ENCODE measurements around the gene SLC1A1.
"Not testable (repeated sequence)": the region's sequence is repeated elsewhere in the genome, so short reads cannot be mapped to it uniquely, and the experiment has no call there.

The SLC1A1 gene

DNA sequence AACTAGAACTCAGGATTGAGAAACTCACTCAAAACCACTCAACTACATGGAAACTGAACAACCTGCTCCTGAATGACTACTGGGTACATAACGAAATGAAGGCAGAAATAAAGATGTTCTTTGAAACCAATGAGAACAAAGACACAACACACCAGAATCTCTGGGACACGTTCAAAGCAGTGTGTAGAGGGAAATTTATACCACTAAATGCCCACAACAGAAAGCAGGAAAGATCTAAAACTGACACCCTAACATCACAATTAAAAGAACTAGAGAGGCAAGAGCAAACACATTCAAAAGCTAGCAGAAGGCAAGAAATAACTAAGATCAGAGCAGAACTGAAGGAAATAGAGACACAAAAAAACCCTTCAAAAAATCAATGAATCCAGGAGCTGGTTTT lies 43.6 kb downstream of the SLC1A1 start:
- in situ Hi-C loops (cut with MboI; ENCODE audit: low pct_unique_long_range_greater_than_20kb, low sequenced_read_pairs); DNase-seq: not testable (repeated sequence)

GRCh38 chr9:4536196-4536595 lies 45.9 kb downstream of the SLC1A1 start:
- in situ Hi-C loops (cut with MboI; ENCODE audit: low pct_unique_long_range_greater_than_20kb, low sequenced_read_pairs); DNase-seq: not testable (repeated sequence)

DNA sequence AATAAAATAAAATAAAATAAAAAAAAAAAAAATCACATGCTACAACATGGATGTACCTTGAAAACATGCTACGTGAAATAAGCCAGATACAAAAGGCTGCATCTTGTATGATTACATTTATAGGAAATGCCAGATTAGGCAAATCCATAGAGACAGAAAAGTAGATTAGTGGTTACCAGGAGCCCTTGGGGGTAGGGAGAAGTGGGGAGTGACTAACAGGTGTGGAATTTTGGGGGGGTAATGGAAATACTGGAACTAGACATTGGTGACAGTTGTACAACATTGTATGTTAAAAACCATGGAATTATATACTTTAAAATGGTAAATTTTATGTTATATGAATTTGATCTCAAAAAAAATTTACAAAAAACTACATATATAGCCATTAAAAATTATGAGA lies 47.3 kb downstream of the SLC1A1 start:
- in situ Hi-C loops (cut with MboI; ENCODE audit: low pct_unique_long_range_greater_than_20kb, low sequenced_read_pairs): no loop called here
- DNase-seq: no peak

- in situ Hi-C loops (cut with MboI; ENCODE audit: low pct_unique_long_range_greater_than_20kb, low sequenced_read_pairs): no loop called here
- no peak for DNase-seq
Observed at GRCh38 chr9:4538107-4538506, 47.8 kb downstream of the SLC1A1 start.

DNA sequence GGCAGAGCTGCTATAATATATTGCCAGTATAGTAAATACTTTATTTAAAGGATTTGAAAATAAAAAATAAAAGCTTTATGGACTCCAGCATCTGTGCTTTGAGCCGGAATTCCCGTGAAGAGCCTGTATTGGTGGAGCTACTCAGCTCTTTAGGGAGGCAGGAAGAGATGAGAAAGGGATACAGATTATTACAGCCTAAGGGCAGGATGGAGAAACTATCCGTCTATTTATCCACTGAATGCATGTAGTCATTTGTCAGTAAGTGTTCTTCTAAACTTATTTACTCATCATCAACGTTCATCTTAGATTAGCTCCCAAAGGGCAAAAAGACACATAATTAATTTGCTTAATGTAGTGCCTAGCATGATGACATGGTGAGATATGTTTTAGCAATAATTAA lies 48.4 kb downstream of the SLC1A1 start:
- DNase-seq: no peak
- in situ Hi-C loops (cut with MboI; ENCODE audit: low pct_unique_long_range_greater_than_20kb, low sequenced_read_pairs): no loop called here

DNA sequence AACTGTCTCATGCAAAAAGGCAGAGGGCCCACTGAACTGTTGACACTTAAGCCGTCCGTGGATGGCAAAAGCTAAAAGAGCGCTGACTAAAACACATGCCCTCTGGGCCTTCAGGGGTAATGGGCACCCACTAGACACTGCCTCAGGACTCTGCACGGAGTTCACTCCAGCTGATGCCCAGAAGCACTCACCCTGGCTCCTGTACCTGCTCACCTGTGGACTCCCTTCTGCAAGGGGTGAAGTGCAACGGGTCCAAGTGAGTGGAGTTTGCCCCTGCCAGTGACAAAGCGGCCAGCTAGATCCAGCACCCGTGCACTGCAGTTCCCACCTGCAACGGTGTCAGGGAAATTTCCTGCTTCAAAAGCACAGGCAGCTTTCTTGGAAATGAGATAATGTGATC lies 50.2 kb downstream of the SLC1A1 start:
- in situ Hi-C loops (cut with MboI; ENCODE audit: low pct_unique_long_range_greater_than_20kb, low sequenced_read_pairs): no loop called here
- DNase-seq: no peak

DNA sequence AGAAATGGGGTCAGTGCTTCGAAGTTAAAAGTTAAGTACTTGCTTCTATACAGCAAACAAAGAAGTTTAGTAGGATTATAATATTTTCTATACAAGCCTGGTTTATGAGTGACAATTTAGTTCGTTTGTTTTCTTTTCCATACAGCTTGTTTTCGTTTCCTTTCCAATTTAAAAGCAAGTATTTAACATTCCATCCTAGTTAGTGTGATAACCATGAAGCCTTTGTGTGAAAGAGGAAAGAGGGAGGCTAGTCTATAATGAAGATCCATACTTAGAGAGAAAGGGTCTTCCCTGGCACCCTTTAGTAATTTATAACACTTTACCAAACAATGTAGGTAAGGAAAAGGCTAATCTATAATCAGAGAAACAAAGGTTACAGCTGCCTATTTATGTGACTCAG lies 51.0 kb downstream of the SLC1A1 start:
- no peak for DNase-seq
- in situ Hi-C loops (cut with MboI; ENCODE audit: low pct_unique_long_range_greater_than_20kb, low sequenced_read_pairs): no loop called here

DNA sequence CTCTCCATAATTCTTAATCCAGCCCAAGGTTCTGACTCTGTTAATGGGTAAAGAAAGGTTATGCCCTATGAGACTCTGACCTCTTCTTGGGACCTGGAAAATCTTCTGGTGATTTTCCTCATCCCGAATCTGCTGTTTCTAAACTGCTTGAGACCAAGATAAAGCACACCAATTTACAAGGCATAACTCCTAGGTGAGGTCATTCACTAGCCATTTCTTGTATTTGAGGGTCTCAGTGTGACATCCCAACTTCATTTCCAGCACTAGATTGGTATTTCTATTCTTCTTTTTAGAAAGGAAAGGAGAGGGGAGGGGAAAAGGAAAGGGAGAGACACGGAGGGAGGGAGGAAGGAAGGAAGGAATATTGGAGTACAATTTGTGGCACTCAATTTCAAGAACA lies 51.6 kb downstream of the SLC1A1 start:
- no peak for DNase-seq
- in situ Hi-C loops (cut with MboI; ENCODE audit: low pct_unique_long_range_greater_than_20kb, low sequenced_read_pairs): no loop called here

- in situ Hi-C loops (cut with MboI; ENCODE audit: low pct_unique_long_range_greater_than_20kb, low sequenced_read_pairs); DNase-seq: not testable (repeated sequence)
Observed at GRCh38 chr9:4544714-4545113, 54.4 kb downstream of the SLC1A1 start.

DNA sequence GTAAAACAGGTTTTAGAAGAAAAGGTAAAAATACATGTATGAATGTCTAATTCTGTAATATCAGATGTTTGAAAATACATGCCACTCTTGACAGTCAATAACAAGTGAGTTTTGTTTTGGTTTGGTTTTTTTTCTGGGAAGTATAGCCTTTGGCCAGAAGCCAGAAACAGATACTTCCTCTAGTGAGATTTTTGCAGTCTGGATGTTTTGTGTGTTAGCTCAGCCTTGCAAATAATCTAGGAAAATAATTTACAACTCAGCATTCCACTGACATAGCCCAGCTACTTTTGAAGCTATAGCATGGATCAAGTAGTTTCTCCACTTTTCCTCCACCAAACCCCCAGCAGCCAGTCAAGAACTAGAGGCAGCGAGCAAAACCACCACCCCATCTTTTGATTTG lies 56.7 kb downstream of the SLC1A1 start:
- in situ Hi-C loops (cut with MboI; ENCODE audit: low pct_unique_long_range_greater_than_20kb, low sequenced_read_pairs): no loop called here
- DNase-seq: peak; percentile 25

DNA sequence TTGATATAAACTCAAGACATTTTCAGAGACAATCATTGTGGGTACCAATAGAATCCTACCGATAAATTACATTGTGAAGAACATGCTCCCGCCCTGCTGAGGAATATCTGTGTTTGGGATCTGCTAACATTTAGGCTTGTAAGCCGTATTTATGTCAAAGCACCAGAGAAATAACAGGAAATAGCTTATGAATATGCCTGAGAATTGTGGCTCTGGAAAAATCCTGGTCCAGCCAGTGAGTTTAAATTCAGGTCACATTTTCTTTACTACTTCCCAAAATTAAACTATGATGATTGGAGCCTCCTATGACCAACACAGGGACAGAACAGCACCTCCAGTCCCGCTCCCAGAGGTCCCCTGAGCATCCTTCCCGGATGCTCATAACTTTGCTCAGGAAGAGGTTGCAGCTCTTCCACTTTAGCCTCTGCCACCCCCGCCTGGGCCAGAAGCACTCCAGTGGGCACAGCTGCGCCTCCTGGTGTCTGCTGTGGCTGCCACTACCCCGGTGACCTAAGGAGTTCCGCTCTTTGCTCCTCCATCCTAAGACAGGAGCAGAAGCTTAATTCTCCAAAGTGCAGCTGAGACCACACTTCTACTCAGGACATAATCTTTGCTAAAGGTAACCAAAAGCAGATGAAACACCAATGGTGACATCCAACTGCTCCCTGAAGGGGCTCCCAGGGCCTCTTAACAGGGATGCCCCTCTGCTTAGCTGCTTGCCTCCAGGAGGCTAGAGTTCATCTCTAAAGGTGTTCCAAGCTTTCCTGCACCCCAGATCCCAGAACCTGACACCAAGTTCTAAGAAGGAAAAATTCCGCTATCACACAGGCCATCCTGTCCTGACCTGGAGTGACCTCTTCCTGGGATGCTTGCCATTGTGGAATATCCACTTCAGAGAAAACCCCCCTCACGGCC lies 58.8 kb downstream of the SLC1A1 start:
- peak; percentile 5 for DNase-seq
- in situ Hi-C loops (cut with MboI; ENCODE audit: low pct_unique_long_range_greater_than_20kb, low sequenced_read_pairs): no loop called here

- in situ Hi-C loops (cut with MboI; ENCODE audit: low pct_unique_long_range_greater_than_20kb, low sequenced_read_pairs): no loop called here
Observed at GRCh38 chr9:4549751-4550295, 59.6 kb downstream of the SLC1A1 start.

DNA sequence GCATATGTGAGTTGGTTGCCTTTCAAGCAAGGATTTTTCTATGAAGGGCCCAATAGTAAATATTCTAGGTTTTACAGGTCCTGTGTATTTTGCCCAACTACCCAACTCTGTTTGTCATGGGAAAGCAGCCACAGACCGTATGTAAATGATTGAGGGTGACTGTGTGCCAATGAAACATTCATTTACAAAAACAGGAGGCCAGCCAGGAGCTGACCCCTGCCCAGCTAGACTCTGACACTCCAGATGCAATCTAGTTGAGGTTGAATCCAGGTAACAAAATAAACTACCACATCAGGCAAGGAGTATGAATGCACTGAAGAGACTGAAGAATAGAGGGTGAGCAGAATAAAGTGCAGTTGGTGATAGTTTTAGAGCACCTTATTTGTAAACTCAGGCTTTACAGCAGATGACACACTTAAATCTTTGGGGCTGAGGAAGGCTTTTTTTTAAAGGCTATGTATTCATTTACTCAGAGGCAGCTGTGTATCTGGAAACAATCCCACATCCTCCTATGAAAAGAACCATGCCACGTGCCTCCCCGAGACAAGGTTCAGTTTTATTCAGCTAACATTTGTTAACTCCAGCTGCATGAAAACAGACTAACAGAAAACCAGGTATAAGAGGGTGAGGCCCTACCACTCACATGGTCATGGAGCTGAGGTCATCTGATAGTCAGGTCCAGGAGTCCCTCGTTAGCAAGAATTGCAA lies 60.7 kb downstream of the SLC1A1 start:
- in situ Hi-C loops (cut with MboI; ENCODE audit: low pct_unique_long_range_greater_than_20kb, low sequenced_read_pairs): no loop called here
- no peak for DNase-seq

More at GRCh38 chr9:4549751-4550295, 59.6 kb downstream of the SLC1A1 start:
- no peak for DNase-seq

DNA sequence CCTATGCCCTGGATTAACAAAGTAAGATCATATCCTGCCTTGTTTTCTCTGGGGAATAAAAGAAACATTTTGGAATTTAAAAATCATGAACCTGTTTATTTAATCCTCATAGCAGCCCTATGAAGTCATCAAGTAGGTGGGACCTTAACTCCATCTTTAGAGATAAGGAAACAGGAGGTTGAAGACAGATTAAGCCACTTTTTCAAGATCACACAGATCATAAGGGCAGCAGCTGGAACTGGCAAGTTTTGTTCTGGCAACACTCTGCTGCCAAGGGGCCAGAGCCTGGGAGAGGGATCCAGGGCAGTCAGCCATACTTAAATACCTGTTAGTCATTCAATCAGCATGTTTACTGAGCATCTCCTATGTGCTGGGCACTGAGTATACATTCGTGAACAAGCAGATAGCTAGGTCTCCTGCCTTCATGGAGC lies 63.7 kb downstream of the SLC1A1 start:
- DNase-seq: no peak
- in situ Hi-C loops (cut with MboI; ENCODE audit: low pct_unique_long_range_greater_than_20kb, low sequenced_read_pairs): no loop called here

GRCh38 chr9:4555236-4555635 lies 65.0 kb downstream of the SLC1A1 start:
- in situ Hi-C loops (cut with MboI; ENCODE audit: low pct_unique_long_range_greater_than_20kb, low sequenced_read_pairs): no loop called here

DNA sequence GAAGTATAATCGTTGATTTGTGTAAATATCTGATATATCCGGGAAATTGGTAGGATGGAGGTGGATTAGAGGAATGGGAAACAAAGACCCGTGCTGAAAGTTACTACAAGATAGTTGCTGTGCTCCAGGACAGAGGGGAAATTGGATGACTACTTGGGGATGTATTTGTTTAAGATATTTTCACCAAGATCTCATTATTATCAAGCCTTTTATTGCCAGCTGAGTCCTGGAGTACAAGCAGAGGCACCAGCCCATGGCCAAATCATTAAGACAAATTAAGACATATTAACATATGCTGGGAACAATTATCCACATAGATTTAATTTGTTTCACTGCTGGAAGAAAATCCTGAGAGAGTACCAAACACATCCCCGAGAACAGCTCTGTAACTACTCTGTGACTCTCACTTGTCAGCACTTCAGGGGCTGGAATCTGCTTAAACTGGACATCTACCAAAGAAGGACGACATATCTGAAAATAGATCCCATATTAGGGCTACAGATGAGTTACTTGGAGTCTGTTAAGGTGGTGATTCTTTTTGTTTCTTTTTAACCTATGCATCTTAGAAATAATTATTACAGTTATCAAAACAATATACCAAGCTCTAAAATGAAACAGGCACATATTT lies 68.2 kb downstream of the SLC1A1 start:
- DNase-seq: no peak
- in situ Hi-C loops (cut with MboI; ENCODE audit: low pct_unique_long_range_greater_than_20kb, low sequenced_read_pairs): no loop called here

More at GRCh38 chr9:4555236-4555635, 65.0 kb downstream of the SLC1A1 start:
- no peak for DNase-seq

GRCh38 chr9:4559261-4560182 lies 69.3 kb downstream of the SLC1A1 start:
- DNase-seq: no peak
- in situ Hi-C loops (cut with MboI; ENCODE audit: low pct_unique_long_range_greater_than_20kb, low sequenced_read_pairs): no loop called here

DNA sequence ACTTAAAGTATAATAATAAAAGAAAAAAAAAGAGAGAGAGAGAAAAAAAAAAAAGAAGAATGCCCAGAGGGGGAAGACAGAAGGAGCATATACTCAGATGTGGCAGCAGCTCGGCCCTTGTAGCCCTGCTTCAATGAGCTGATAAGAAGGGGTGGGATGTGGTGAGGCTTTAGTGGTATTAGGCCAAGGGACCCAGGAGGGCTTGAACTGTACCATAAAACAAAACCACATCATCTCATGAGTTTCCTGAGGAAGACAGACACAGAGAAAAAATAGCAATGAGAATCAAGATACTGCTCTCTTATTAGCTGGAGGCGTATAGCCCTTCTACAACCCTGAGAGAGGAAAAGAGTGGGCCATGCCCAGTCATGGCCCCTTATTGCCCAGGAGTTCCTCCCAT lies 72.8 kb downstream of the SLC1A1 start:
- no peak for DNase-seq

GRCh38 chr9:4566806-4567205 lies 76.5 kb downstream of the SLC1A1 start:
- DNase-seq: no peak
- in situ Hi-C loops (cut with MboI; ENCODE audit: low pct_unique_long_range_greater_than_20kb, low sequenced_read_pairs): no loop called here

More for the DNA sequence above, 72.8 kb downstream of the SLC1A1 start:
- in situ Hi-C loops (cut with MboI; ENCODE audit: low pct_unique_long_range_greater_than_20kb, low sequenced_read_pairs): no loop called here
